GM21447 (cell line): ENCODE measurements around the gene LDLRAD3.

ENCODE experiments used
- ATAC-seq: cut with Tn5 transposase; IDR thresholded peaks from one replicate; pipeline ENCODE4 v1.9.1; 2021; ENCODE audit not compliant: unreplicated experiment

The LDLRAD3 gene

GRCh38 chr11:36071917-36072500 lies 128.1 kb downstream of the LDLRAD3 start:
- ATAC-seq: no peak

- no peak for ATAC-seq
These were observed 129.7 kb downstream of the LDLRAD3 start for GRCh38 chr11:36073411-36074203.

DNA sequence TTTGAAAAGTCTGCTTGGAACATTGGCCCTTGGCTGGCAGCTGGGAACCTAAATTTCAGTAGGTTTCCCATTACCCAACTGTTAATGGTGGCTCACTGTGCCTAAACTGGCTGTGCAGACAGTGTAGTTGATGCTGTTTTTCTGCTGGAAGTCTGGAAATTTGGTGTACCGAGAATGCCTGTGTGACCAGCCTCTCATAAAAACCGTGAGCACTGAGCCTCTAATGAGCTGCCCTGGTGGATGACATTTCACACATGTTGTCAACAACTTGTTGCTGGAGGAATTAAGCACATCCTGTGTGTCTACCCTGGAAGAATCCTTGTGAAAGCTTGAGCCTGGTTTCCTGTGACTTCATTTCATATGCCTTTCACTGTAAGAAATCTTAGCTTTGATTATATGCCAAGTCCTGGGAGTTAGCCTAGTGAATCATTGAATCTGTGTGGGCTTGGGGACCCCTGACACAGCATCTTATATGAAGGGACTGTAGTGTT lies 131.1 kb downstream of the LDLRAD3 start:
- no peak for ATAC-seq

DNA sequence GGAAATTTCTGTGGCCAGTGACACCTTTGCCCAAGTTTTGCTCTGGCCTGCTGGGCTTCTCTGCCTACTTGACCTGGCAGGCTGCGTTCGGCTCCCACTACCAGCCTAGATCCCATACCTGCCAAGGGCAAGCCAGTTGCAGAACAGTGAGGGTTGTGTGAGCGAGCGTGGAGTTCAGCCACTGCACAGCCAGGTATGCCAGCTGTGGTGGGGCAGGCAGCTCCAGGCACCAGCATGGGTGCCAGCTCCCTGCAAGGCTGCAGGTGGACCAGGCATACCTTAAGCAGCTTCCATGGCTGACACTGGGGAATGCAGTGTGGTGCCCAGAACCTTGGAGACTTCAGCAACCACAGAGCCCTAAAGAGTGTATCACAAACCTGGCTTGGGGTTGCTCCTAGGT lies 133.5 kb downstream of the LDLRAD3 start:
- ATAC-seq: no peak

DNA sequence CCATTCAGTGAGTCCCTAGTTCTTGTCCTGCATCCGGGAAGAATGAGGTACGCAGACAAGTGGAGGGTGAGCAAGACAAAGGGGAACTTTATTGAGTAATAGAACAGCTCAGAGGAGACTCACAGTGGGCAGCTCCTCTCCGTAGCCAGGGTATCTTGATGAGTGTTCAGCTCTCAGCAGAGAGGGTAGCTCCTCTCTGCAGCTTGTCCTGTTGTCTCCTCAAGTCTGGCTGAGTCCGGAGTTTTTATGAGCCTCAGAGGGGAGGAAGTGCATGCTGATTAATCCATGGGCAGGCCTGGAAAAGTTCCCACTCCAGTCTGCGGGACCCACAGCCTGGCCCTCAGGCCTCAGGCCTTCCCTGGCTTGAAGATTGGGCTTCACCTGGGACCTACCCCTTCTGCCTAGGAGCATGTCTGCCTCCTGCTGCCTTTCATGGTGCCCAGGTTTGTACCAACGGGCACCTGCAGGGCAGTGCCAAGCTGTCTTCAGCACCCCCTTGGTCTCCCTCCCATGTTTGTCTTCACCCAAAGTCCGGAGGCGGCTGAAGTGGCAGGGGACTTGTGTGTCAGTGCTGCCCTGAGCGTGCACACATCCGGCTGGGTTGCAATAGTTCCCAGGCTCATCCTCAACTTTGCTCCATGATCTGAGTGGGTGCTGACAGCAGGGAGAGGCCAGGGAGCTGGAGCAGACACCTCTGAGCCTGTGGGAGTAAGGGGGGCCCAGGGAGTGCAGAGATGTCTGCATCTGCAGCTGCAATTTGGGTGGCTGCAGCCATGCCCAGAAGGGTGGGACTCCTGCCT lies 134.2 kb downstream of the LDLRAD3 start:
- ATAC-seq: no peak

GRCh38 chr11:36078686-36079055 lies 134.8 kb downstream of the LDLRAD3 start:
- no peak for ATAC-seq

DNA sequence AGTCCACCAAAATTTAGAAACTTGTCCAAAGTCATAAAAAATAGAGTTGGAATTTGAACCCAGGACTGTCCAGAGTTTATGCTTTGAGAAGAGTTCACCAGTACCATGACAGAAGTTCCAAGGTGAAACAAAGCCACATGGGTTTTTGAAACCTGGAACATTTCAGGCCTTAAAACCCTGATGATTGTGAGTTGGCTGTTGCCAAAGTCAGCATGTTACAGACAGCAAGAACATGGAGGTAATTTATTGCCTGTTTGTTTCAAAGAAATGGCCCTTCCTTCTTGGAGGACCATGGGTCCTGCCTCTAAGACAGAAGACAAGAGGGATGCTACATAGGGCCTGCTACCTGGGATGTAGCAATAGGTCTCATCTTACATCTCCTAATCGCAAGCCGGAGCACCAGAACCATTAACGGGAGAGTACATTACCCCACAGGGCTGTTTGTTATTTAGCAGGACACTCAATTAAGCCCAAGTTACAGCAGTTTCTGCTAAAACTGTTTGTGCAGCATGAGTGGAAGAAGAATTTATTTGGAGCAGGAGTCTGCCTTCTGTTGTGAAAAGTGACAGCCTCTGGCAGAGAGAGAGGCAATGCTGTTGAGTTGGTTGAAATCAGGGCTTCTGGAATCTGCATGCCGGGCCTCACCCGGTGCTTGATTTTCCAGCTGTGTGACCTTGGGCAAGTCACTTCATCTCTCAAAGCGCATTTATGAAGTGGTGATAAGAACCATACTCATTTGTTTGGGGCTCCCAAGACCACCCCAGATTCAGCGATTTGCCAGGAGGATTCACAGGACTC lies 136.2 kb downstream of the LDLRAD3 start:
- ATAC-seq: no peak

- no peak for ATAC-seq
These were observed 137.5 kb downstream of the LDLRAD3 start for GRCh38 chr11:36081274-36081945.

GRCh38 chr11:36086366-36086765 lies 142.5 kb downstream of the LDLRAD3 start:
- no peak for ATAC-seq

GRCh38 chr11:36088266-36088972 lies 144.6 kb downstream of the LDLRAD3 start:
- no peak for ATAC-seq

DNA sequence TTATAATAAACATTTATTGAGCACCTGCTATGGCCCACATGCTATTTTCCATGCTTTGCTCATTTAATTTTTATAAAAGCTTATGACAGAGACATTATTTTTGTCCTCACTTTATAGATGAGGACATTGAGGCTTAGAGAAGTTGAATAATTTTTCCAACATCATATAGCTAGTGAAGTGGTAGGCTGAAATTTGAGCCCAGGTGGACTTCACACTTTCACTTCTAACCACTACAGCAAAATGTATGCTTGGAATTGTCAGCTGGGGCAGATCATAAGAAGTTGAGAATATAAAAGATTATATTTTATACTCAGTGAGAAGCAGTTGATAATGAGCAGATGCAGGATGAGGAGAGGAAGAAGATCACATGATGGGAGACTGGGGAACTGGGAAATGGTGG lies 146.1 kb downstream of the LDLRAD3 start:
- ATAC-seq: no peak

DNA sequence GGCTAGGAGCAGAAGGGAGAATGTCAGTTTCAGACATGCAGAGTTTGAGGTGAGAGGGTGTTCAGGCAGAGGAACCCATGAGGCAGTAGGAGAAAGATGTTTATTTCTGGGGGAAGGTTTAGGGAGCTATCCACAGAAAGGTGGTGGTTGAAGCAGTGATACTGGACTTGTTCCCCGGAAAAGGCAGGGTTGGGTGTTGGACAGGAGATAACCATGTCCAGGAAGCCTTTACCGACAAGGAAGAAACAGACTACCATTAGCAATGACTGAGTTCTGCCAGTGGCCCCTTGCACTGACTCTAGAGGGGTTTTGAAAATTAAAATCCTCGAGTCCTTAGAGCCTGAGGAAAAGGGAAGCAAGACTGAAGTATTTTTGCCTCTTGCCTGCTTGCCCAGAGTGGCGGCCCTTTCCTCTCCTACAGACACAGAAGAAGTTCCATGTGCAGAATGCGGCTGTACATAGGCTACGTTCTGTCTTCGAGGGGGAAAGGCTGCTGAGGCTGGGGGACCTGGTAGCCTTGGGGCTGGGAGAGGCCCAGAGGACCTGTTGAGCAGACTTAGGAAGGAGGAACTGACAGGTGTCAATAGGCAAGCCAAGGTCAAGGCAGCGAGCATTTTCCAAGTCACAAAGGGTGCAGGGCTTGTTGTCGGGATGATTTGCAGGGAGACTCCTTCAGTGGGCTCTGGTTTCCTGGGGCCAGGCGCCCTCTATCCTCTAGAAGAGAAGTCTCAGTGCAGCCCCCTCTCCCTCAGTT lies 146.7 kb downstream of the LDLRAD3 start:
- no peak for ATAC-seq

GRCh38 chr11:36091256-36091811 lies 147.5 kb downstream of the LDLRAD3 start:
- no peak for ATAC-seq

DNA sequence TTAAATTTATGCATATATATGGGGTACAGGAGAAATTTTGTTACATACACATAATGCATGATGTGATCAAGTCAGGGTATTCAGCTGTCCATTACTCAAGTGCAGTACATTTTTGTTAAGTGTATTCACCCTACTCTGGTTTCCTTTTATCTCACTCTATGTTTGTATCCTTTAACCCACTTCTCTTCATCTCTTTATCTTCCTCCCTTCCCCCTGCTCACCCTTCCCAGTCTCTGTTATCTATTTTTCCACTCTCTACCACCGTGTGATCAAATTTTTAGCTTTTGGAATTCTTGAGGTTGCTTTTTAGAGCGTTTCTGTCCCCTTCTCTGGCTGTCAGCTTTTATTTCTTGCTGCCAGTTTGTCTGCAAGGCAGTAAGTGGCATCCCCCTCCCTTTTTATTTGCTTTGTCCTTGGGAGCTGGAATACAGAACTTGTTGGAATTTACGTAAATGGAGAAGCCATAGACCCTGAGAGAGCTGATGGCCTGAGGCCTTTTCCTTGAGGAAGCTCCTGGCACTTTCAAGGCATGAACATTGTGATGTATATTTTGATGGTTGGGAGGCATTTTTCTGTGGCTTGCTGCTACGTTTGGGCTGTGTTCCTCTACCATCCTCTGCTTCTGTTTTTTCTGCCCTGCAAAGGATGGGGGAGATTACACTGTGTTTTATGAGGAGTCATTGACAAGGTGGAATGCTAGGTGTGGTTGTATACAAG lies 148.6 kb downstream of the LDLRAD3 start:
- ATAC-seq: no peak

- no peak for ATAC-seq
These were observed 149.7 kb downstream of the LDLRAD3 start for GRCh38 chr11:36093548-36093947.

DNA sequence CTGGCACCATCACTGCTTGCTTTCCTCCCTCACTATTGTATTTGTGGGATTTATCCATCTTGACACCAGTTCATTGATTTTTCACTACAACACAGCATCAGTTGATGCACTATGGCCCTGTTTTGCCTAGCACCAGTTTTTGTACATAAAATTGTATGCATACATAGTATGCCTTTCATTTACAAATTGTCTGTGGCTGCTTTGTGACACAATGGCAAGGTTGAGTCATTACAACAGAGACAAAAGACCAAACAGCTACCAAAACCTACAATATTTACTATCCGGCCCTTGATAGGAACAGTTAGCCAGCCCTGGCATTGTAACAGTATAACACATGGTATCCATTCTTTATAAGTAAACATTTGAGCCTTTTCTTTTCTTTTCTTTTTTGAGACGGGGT lies 150.3 kb downstream of the LDLRAD3 start:
- ATAC-seq: no peak

DNA sequence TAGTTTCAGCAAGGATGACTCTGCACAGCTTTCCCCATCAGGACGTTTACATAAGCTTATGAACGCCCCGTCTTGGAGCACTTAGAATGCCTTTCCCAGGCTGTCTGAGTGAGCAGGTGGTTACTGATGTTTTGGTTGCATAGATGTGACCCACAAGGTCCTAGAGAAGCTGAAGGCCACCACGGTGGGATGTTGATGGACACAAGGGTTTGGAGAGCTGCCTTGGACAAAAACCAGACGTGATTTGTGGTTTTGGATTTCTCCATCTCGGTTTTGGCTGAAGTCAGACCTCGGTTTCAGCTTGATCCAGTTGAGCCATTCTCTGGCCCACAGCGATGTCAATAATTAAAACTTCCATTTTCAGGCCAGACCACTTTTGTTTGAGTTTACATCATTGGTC lies 151.9 kb downstream of the LDLRAD3 start:
- no peak for ATAC-seq

DNA sequence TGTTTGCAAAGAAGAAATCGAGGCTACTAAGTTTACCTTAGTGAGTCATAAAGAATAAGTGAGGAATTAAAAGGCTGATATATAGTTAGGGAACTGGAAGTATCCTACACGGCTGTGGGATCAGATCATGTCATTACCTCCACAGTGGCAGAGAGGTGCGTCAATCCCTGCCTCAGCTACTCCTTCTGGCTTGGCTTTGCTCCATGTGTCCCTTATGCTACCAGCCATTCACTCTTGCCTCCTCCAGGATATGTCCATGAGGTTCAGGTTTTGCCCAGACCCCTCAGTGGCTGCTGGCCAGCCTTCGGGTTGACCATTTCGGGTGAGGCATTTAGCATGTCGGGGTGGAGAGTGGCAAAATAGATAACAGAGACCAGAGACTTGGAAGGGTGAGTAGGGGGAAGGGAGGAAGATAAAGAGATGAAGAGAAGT lies 153.4 kb downstream of the LDLRAD3 start:
- no peak for ATAC-seq
